Smooth muscle cell (in vitro differentiated cells): ENCODE results near the gene TRPM2. TPM values are rescaled to one million over a fixed set of nuclear protein-coding genes. Genes with fewer than 3 reads are reported as not detected.

Experiments
- DNase-seq: peaks from one replicate; lab custom pipeline; 2025; ENCODE audit not compliant: unreplicated experiment; lab: John Stamatoyannopoulos, UW
- H2AFZ ChIP-seq: fragments of 200-600 bp; sonication (generic); 2 replicates; pipeline ENCODE4 v1.6.0; 2016; ENCODE audit warnings: antibody characterized with exemption, low read depth, mild to moderate bottlenecking
- H3F3A ChIP-seq: fragments of 200-600 bp; sonication (generic); 2 replicates; pipeline ENCODE4 v1.6.0; 2017; ENCODE audit warnings: antibody characterized with exemption, low read depth
- H3K27ac ChIP-seq: fragments of 200-600 bp; sonication (generic); 2 replicates; pipeline ENCODE4 v1.5.1; 2016; ENCODE audit warnings: low read depth, mild to moderate bottlenecking
- H3K27me3 ChIP-seq: fragments of 200-600 bp; sonication (generic); 2 replicates; pipeline ENCODE4 v1.6.1; 2016; ENCODE audit warnings: low read depth, mild to moderate bottlenecking
- H3K36me3 ChIP-seq: fragments of 200-600 bp; sonication (generic); 2 replicates; pipeline ENCODE4 v1.5.1; 2016; ENCODE audit warnings: low read depth
- H3K4me1 ChIP-seq: fragments of 200-600 bp; sonication (generic); 2 replicates; pipeline ENCODE4 v1.5.1; 2016; ENCODE audit warnings: low read depth
- H3K4me2 ChIP-seq: fragments of 200-600 bp; sonication (generic); 2 replicates; pipeline ENCODE4 v1.6.0; 2016; ENCODE audit warnings: mild to moderate bottlenecking
- H3K4me3 ChIP-seq: fragments of 200-600 bp; sonication (generic); 2 replicates; pipeline ENCODE4 v1.5.1; 2016; ENCODE audit warnings: mild to moderate bottlenecking
- H3K79me2 ChIP-seq: fragments of 200-600 bp; sonication (generic); 2 replicates; pipeline ENCODE4 v1.6.0; 2016; ENCODE audit warnings: low read depth, mild to moderate bottlenecking
- H3K9ac ChIP-seq: fragments of 200-600 bp; sonication (generic); 2 replicates; pipeline ENCODE4 v1.6.0; 2016; ENCODE audit warnings: low read depth
- H3K9me3 ChIP-seq: fragments of 200-600 bp; sonication (generic); replicated peaks from 2 replicates; pipeline ENCODE4 v1.5.1; 2016; ENCODE audit warnings: low read depth
- H4K20me1 ChIP-seq: fragments of 200-600 bp; sonication (generic); 2 replicates; pipeline ENCODE4 v1.6.0; 2016; ENCODE audit warnings: low read depth
- CTCF ChIP-seq: fragments of 200-600 bp; sonication (generic); IDR thresholded peaks from 2 replicates; pipeline ENCODE4 v1.5.1; 2017; ENCODE audit warnings: borderline replicate concordance, mild to moderate bottlenecking, antibody characterized with exemption; ENCODE audit not compliant: insufficient read depth, poor library complexity, severe bottlenecking
- WGBS: methylation state at CpG from one replicate; pipeline ENCODE4 v1.1.7; 2016; ENCODE audit warnings: low lambda C conversion rate; 5-methylcytosine and 5-hydroxymethylcytosine counted together
- polyA plus RNA-seq: library from polyadenylated mRNA; unstranded; fragments of >200 nt; fragmentation: Nextera tagmentation; extraction: Ambion mirVana; gene quantifications from 2 replicates; pipeline ENCODE4 v1.2.1, GENCODE V29; 2016
- total RNA-seq: library from RNA; depleted of rRNA; stranded (reverse); fragments of >200 nt; gene quantifications from 2 replicates; pipeline ENCODE4 v1.2.3, GENCODE V29; 2014

Gene TRPM2
- total and polyA plus RNA-seq, 2 experiments from 2014 or later: 0.31 TPM; not detected in 1

GRCh38 chr21:44436111-44436611 is 82.7 kb downstream of the TRPM2 start:
- H2AFZ ChIP-seq: no peak overlapping the region

GRCh38 chr21:44436958-44437357 is 83.5 kb downstream of the TRPM2 start:
- H3K36me3 ChIP-seq: no peaks in the 10 kb centered on the region
- 85% methylated on average over 18 of the region's 18 CpGs for WGBS
- H3K79me2 ChIP-seq: no peaks in the 10 kb centered on the region
- H3K4me2 ChIP-seq: no peak overlapping the region
- H3K4me1 ChIP-seq: no peaks in the 10 kb centered on the region
- H3K27me3 ChIP-seq: no peaks in the 10 kb centered on the region
- H3K9me3 ChIP-seq: no peaks in the 10 kb centered on the region
- no peak overlapping the region for H3K27ac ChIP-seq
- TF ChIP-seq CTCF: no peak
- no peaks in the 10 kb centered on the region for H4K20me1 ChIP-seq
- H2AFZ ChIP-seq: no peak overlapping the region
- no peak for DNase-seq
- H3K4me3 ChIP-seq: no peak overlapping the region
- no peaks in the 10 kb centered on the region for H3F3A ChIP-seq
- H3K9ac ChIP-seq: no peak overlapping the region

More at GRCh38 chr21:44436111-44436611, 82.7 kb downstream of the TRPM2 start:
- WGBS: 93% methylated on average over 8 of the region's 13 CpGs
- TF ChIP-seq CTCF: no peak
- Histone ChIP-seq H3K4me1 (no peaks in the 10 kb centered on the region), H3K4me2 (no peak overlapping the region), H3K27ac (no peak overlapping the region), H3K27me3 (no peaks in the 10 kb centered on the region), H4K20me1 (no peaks in the 10 kb centered on the region), H3K9me3 (no peaks in the 10 kb centered on the region), H3F3A (no peaks in the 10 kb centered on the region), H3K4me3 (no peak overlapping the region), H3K79me2 (no peaks in the 10 kb centered on the region), H3K36me3 (no peaks in the 10 kb centered on the region), H3K9ac (no peak overlapping the region)
- DNase-seq: no peak

GRCh38 chr21:44437371-44437695 is 83.9 kb downstream of the TRPM2 start:
- Histone ChIP-seq H3F3A (no peaks in the 10 kb centered on the region), H3K27ac (no peak overlapping the region), H3K4me3 (no peak overlapping the region), H4K20me1 (no peaks in the 10 kb centered on the region), H3K9ac (no peak overlapping the region), H3K27me3 (no peaks in the 10 kb centered on the region), H3K4me2 (no peak overlapping the region), H3K9me3 (no peaks in the 10 kb centered on the region), H3K36me3 (no peaks in the 10 kb centered on the region), H2AFZ (no peak overlapping the region), H3K79me2 (no peaks in the 10 kb centered on the region), H3K4me1 (no peaks in the 10 kb centered on the region)
- no peak for DNase-seq
- WGBS: 84% methylated on average over 4 of the region's 5 CpGs
- TF ChIP-seq CTCF: no peak

- WGBS: 95% methylated on average over 19 of the region's 19 CpGs
- Histone ChIP-seq H3K9ac (no peak overlapping the region), H3F3A (no peaks in the 10 kb centered on the region), H3K79me2 (no peaks in the 10 kb centered on the region), H4K20me1 (no peaks in the 10 kb centered on the region), H3K4me3 (no peak overlapping the region), H3K9me3 (no peaks in the 10 kb centered on the region), H3K4me2 (no peak overlapping the region), H3K27ac (no peak overlapping the region), H3K4me1 (no peaks in the 10 kb centered on the region), H2AFZ (no peak overlapping the region), H3K27me3 (no peaks in the 10 kb centered on the region), H3K36me3 (no peaks in the 10 kb centered on the region)
- DNase-seq: no peak
- no peak for TF ChIP-seq CTCF
Observed at GRCh38 chr21:44437696-44438431, 84.4 kb downstream of the TRPM2 start.
